ENCODE results near the gene BRAF. TPM values are rescaled to one million over a fixed set of nuclear protein-coding genes. Genes with fewer than 3 reads are reported as not detected.

BRAF gene
- polyA plus RNA-seq, 1 donor (not counting 4 experiments of a cell fraction or from before 2014, with no cell fraction given), result 12.4 TPM

- Histone ChIP-seq H3K4me1 (ENCODE audit: control insufficient read depth, extremely low read depth, insufficient read depth, low read length) (peaks cover 12% of the 10 kb centered on the region), H3K27ac (ENCODE audit: control insufficient read depth, insufficient read depth, low read length) (no peak overlapping the region), H3K9me3 (ENCODE audit: control insufficient read depth, low read depth, low read length) (no peaks in the 10 kb centered on the region), H3K4me2 (ENCODE audit: control insufficient read depth, extremely low read depth, insufficient read depth, low read depth, low read length) (peak overlapping the region; percentile 51), H3K79me2 (ENCODE audit: control insufficient read depth, insufficient read depth, low read length) (peaks cover 12% of the 10 kb centered on the region), H2AFZ (ENCODE audit: control insufficient read depth, low read length) (no peak overlapping the region), H3K9me1 (ENCODE audit: control insufficient read depth, extremely low read depth, insufficient read depth, low read length) (no peaks in the 10 kb centered on the region), H3K4me3 (ENCODE audit: control insufficient read depth in 2 of 3, extremely low read depth in 1 of 3, insufficient read depth in 2 of 3, low read depth in 1 of 3, low read length in 3 of 3) (peak overlapping the region in 1 of 3 experiments; percentile 18), H3K9ac (ENCODE audit: control insufficient read depth, extremely low read depth, insufficient read depth, low read length) (no peak overlapping the region), H4K20me1 (ENCODE audit: control insufficient read depth, extremely low read depth, insufficient read depth, low read length) (no peaks in the 10 kb centered on the region), H3K27me3 (ENCODE audit: control insufficient read depth, extremely low read depth, insufficient read depth, low read length) (no peaks in the 10 kb centered on the region), H3K36me3 (ENCODE audit: control insufficient read depth in 2 of 2, extremely low read depth in 1 of 2, insufficient read depth in 2 of 2, low read length in 2 of 2) (no peaks in the 10 kb centered on the region)
- FAIRE-seq (no peak), DNase-seq (ENCODE audit: low read depth, low spot score) (no peak)
- dilution Hi-C loops (cut with MboI; ENCODE audit: extremely low pct_ligation_motif_present, low sequenced_read_pairs), result no loop called here
- TF ChIP-seq CTCF (optimal IDR thresholded peaks at IDR 0.05 in 1 of 3, IDR thresholded peaks at IDR 0.05 in 1 of 3, conservative IDR thresholded peaks at IDR 0.05 in 1 of 3; ENCODE audit: extremely low read depth in 1 of 3, insufficient read depth in 2 of 3, low read length in 3 of 3), result no peak
- TF ChIP-seq EZH2 (IDR thresholded peaks at IDR 0.05; ENCODE audit: low read length), result no peak
Measured at GRCh38 chr7:140876519-140877248, 48.0 kb downstream of the BRAF start.

GRCh38 chr7:140873434-140873833 lies 51.3 kb downstream of the BRAF start:
- H3K79me2 ChIP-seq (ENCODE audit: control insufficient read depth, insufficient read depth, low read length), result peaks cover 14% of the 10 kb centered on the region
- no peak overlapping the region for H3K4me3 ChIP-seq (ENCODE audit: control insufficient read depth in 2 of 3, extremely low read depth in 1 of 3, insufficient read depth in 2 of 3, low read depth in 1 of 3, low read length in 3 of 3)
- H4K20me1 ChIP-seq (ENCODE audit: control insufficient read depth, extremely low read depth, insufficient read depth, low read length), result no peaks in the 10 kb centered on the region
- no peak overlapping the region for H3K27ac ChIP-seq (ENCODE audit: control insufficient read depth, insufficient read depth, low read length)
- H3K9ac ChIP-seq (ENCODE audit: control insufficient read depth, extremely low read depth, insufficient read depth, low read length), result no peak overlapping the region
- no peak overlapping the region for H2AFZ ChIP-seq (ENCODE audit: control insufficient read depth, low read length)
- DNase-seq (ENCODE audit: low read depth, low spot score), result no peak
- H3K4me1 ChIP-seq (ENCODE audit: control insufficient read depth, extremely low read depth, insufficient read depth, low read length), result peaks cover 12% of the 10 kb centered on the region
- H3K4me2 ChIP-seq (ENCODE audit: control insufficient read depth, extremely low read depth, insufficient read depth, low read depth, low read length), result no peak overlapping the region
- dilution Hi-C loops (cut with MboI; ENCODE audit: extremely low pct_ligation_motif_present, low sequenced_read_pairs), result no loop called here
- no peaks in the 10 kb centered on the region for H3K27me3 ChIP-seq (ENCODE audit: control insufficient read depth, extremely low read depth, insufficient read depth, low read length)
- FAIRE-seq, result no peak
- no peaks in the 10 kb centered on the region for H3K9me1 ChIP-seq (ENCODE audit: control insufficient read depth, extremely low read depth, insufficient read depth, low read length)
- H3K9me3 ChIP-seq (ENCODE audit: control insufficient read depth, low read depth, low read length), result no peaks in the 10 kb centered on the region
- TF ChIP-seq EZH2 (IDR thresholded peaks at IDR 0.05; ENCODE audit: low read length), result no peak
- no peak for TF ChIP-seq CTCF (optimal IDR thresholded peaks at IDR 0.05 in 1 of 3, IDR thresholded peaks at IDR 0.05 in 1 of 3, conservative IDR thresholded peaks at IDR 0.05 in 1 of 3; ENCODE audit: extremely low read depth in 1 of 3, insufficient read depth in 2 of 3, low read length in 3 of 3)
- no peaks in the 10 kb centered on the region for H3K36me3 ChIP-seq (ENCODE audit: control insufficient read depth in 2 of 2, extremely low read depth in 1 of 2, insufficient read depth in 2 of 2, low read length in 2 of 2)
